ENCODE results near the gene CTR9.

DNA sequence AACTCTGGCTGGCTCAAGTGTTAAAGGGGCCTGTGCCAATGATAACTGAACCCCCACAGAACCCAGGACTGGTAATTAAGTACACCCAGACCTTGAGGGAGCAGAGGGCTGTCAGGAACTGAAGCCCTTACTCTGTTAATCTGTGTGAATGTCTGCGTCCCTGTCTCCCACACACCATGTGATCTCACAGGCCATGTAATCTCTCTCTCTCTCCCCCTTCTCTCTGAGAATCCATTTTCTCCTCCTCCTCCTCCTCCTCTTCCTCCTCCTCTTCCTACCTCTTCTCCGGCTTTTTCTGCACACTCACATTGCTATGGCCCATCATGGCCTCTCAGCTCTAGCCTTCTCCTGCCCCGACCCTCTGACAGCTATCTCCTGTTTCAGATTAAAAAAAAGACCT lies 42.9 kb upstream of the CTR9 start:
- TF ChIP-seq ZFX (CRISPR knock-in tag; IDR thresholded peaks at IDR 0.05): no peak
- TF ChIP-seq RFX1 (IDR thresholded peaks at IDR 0.05): no peak
- TF ChIP-seq, protein P1, sequence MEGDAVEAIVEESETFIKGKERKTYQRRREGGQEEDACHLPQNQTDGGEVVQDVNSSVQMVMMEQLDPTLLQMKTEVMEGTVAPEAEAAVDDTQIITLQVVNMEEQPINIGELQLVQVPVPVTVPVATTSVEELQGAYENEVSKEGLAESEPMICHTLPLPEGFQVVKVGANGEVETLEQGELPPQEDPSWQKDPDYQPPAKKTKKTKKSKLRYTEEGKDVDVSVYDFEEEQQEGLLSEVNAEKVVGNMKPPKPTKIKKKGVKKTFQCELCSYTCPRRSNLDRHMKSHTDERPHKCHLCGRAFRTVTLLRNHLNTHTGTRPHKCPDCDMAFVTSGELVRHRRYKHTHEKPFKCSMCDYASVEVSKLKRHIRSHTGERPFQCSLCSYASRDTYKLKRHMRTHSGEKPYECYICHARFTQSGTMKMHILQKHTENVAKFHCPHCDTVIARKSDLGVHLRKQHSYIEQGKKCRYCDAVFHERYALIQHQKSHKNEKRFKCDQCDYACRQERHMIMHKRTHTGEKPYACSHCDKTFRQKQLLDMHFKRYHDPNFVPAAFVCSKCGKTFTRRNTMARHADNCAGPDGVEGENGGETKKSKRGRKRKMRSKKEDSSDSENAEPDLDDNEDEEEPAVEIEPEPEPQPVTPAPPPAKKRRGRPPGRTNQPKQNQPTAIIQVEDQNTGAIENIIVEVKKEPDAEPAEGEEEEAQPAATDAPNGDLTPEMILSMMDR (IDR thresholded peaks at IDR 0.05 in 2 of 3, conservative IDR thresholded peaks at IDR 0.05 in 1 of 3; ENCODE audit: insufficient read depth in 2 of 3, low read depth in 1 of 3, low read length in 3 of 3): no peak
- TF ChIP-seq, protein P2, sequence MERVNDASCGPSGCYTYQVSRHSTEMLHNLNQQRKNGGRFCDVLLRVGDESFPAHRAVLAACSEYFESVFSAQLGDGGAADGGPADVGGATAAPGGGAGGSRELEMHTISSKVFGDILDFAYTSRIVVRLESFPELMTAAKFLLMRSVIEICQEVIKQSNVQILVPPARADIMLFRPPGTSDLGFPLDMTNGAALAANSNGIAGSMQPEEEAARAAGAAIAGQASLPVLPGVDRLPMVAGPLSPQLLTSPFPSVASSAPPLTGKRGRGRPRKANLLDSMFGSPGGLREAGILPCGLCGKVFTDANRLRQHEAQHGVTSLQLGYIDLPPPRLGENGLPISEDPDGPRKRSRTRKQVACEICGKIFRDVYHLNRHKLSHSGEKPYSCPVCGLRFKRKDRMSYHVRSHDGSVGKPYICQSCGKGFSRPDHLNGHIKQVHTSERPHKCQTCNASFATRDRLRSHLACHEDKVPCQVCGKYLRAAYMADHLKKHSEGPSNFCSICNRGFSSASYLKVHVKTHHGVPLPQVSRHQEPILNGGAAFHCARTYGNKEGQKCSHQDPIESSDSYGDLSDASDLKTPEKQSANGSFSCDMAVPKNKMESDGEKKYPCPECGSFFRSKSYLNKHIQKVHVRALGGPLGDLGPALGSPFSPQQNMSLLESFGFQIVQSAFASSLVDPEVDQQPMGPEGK (CRISPR knock-in tag; IDR thresholded peaks at IDR 0.05; ENCODE audit: borderline replicate concordance): no peak
- no peak for TF ChIP-seq CREBBP (IDR thresholded peaks at IDR 0.05; ENCODE audit: low read depth, low read length)
- TF ChIP-seq HIVEP1 (CRISPR knock-in tag; IDR thresholded peaks at IDR 0.05): no peak
- no peak for TF ChIP-seq PURB (CRISPR knock-in tag; IDR thresholded peaks at IDR 0.05; ENCODE audit: low read depth)
- TF ChIP-seq, protein P3, sequence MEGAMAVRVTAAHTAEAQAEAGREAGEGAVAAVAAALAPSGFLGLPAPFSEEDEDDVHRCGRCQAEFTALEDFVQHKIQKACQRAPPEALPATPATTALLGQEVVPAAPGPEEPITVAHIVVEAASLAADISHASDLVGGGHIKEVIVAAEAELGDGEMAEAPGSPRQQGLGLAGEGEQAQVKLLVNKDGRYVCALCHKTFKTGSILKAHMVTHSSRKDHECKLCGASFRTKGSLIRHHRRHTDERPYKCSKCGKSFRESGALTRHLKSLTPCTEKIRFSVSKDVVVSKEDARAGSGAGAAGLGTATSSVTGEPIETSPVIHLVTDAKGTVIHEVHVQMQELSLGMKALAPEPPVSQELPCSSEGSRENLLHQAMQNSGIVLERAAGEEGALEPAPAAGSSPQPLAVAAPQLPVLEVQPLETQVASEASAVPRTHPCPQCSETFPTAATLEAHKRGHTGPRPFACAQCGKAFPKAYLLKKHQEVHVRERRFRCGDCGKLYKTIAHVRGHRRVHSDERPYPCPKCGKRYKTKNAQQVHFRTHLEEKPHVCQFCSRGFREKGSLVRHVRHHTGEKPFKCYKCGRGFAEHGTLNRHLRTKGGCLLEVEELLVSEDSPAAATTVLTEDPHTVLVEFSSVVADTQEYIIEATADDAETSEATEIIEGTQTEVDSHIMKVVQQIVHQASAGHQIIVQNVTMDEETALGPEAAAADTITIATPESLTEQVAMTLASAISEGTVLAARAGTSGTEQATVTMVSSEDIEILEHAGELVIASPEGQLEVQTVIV (CRISPR knock-in tag; IDR thresholded peaks at IDR 0.05; ENCODE audit: borderline replicate concordance): no peak
- no peak for TF ChIP-seq RAD21 (CRISPR knock-in tag; conservative IDR thresholded peaks at IDR 0.05 in 1 of 2, IDR thresholded peaks at IDR 0.05 in 1 of 2)
- TF ChIP-seq ZKSCAN8 (CRISPR knock-in tag; IDR thresholded peaks at IDR 0.05): no peak
- no peak for TF ChIP-seq ZNF274 (IDR thresholded peaks at IDR 0.05; ENCODE audit: borderline replicate concordance, low read depth, low read length)
- no peak for TF ChIP-seq POLR2A (conservative IDR thresholded peaks at IDR 0.05)
